Stimulated activated CD4-positive, alpha-beta T cell treated with anti-CD3 and anti-CD28 coated beads, TNF-alpha, amount 100 ng/mL, for 4 hours (primary cell): Measurements from ENCODE around the gene SNAPIN.
"Not testable (repeated sequence)": the region's sequence is repeated elsewhere in the genome, so short reads cannot be mapped to it uniquely, and the experiment has no call there.

ENCODE experiments used
- DNase-seq, 3 experiments: peaks; one replicate each; pipeline ENCODE4 v3.0.0-alpha.2; 2020; ENCODE audit warnings: low read depth in 3 of 3

Gene SNAPIN

GRCh38 chr1:153626904-153627714 lies 31.4 kb upstream of the SNAPIN start, which contains the start of gene S100A13:
TSS of gene S100A13 (minus strand) at chr1:153627505. CDS start at chr1:153626472, 1,033 bp downstream.
- no peak for DNase-seq

GRCh38 chr1:153627715-153628626 lies 30.5 kb upstream of the SNAPIN start, which contains the start of gene S100A1:
TSS of gene S100A1 (plus strand) at chr1:153628434. CDS start at chr1:153630522, 2,088 bp downstream.
- no peak for DNase-seq

GRCh38 chr1:153628638-153629342 lies 29.7 kb upstream of the SNAPIN start:
- DNase-seq, result no peak

GRCh38 chr1:153629343-153629665 lies 29.2 kb upstream of the SNAPIN start:
- no peak for DNase-seq

- no peak for DNase-seq
Observed at GRCh38 chr1:153629971-153630370, 28.5 kb upstream of the SNAPIN start.

- DNase-seq, result no peak
Observed at GRCh38 chr1:153630384-153630783, 28.1 kb upstream of the SNAPIN start.

- DNase-seq, result no peak
Observed at GRCh38 chr1:153631047-153632022, 27.2 kb upstream of the SNAPIN start.

GRCh38 chr1:153633161-153633753 lies 25.2 kb upstream of the SNAPIN start:
- no peak for DNase-seq

- DNase-seq, result peak; percentile 92 to 98 (median 94)
Observed at GRCh38 chr1:153633754-153634665, 24.5 kb upstream of the SNAPIN start, which contains the start of gene CHTOP. TSS of gene CHTOP (plus strand) at chr1:153634066. CDS start at chr1:153636589, 2,523 bp downstream.

- DNase-seq, result no peak
Observed at GRCh38 chr1:153635872-153636271, 22.6 kb upstream of the SNAPIN start.

- DNase-seq, result no peak
Observed at GRCh38 chr1:153636312-153636711, 22.2 kb upstream of the SNAPIN start.

- no peak for DNase-seq
Observed at GRCh38 chr1:153638261-153638660, 20.2 kb upstream of the SNAPIN start.

GRCh38 chr1:153639280-153639679 lies 19.2 kb upstream of the SNAPIN start:
- no peak for DNase-seq

GRCh38 chr1:153640213-153640612 lies 18.3 kb upstream of the SNAPIN start:
- DNase-seq, result not testable (repeated sequence)

- no peak for DNase-seq
Observed at GRCh38 chr1:153640861-153641260, 17.6 kb upstream of the SNAPIN start.

- no peak for DNase-seq
Observed at GRCh38 chr1:153642161-153642560, 16.3 kb upstream of the SNAPIN start.

GRCh38 chr1:153643100-153643499 lies 15.4 kb upstream of the SNAPIN start:
- DNase-seq, result no peak

GRCh38 chr1:153643816-153644215 lies 14.7 kb upstream of the SNAPIN start:
- DNase-seq, result no peak

GRCh38 chr1:153646672-153647345 lies 11.7 kb upstream of the SNAPIN start:
- no peak for DNase-seq
